Right ventricle myocardium inferior (tissue), 1 donor: ENCODE data around the gene SDC1. TPM values are rescaled to one million over a fixed set of nuclear protein-coding genes. Genes with fewer than 3 reads are reported as not detected.

Experiments used
- ATAC-seq: fragments of 200-7000 bp; cut with Tn5 transposase; one replicate; pipeline ENCODE4 v1.9.1; 2020; ENCODE audit warnings: mild to moderate bottlenecking, moderate library complexity
- DNase-seq: peaks from one replicate; pipeline ENCODE4 v3.0.0; 2021; ENCODE audit errors: missing footprints
- intact Hi-C: fragments of 100-400 bp; cut with DNase I; formaldehyde crosslinking; loops from one replicate; pipeline ENCODE4 v1.11.0; 2022
- total RNA-seq: library from RNA; stranded (reverse); fragmentation: NEBNext Ultra II Directional; extraction: Animal tissue kit (Norgen Biotek cat#: 25700); gene quantifications from one replicate; pipeline ENCODE4 v1.2.1, GENCODE V29; 2021
- donor health status: DM: no; HTN: yes; CAD: no; lungs with severe emphysema.

SDC1 gene
- total RNA-seq, 1 donor from 2014 or later, result 0.68 TPM

DNA sequence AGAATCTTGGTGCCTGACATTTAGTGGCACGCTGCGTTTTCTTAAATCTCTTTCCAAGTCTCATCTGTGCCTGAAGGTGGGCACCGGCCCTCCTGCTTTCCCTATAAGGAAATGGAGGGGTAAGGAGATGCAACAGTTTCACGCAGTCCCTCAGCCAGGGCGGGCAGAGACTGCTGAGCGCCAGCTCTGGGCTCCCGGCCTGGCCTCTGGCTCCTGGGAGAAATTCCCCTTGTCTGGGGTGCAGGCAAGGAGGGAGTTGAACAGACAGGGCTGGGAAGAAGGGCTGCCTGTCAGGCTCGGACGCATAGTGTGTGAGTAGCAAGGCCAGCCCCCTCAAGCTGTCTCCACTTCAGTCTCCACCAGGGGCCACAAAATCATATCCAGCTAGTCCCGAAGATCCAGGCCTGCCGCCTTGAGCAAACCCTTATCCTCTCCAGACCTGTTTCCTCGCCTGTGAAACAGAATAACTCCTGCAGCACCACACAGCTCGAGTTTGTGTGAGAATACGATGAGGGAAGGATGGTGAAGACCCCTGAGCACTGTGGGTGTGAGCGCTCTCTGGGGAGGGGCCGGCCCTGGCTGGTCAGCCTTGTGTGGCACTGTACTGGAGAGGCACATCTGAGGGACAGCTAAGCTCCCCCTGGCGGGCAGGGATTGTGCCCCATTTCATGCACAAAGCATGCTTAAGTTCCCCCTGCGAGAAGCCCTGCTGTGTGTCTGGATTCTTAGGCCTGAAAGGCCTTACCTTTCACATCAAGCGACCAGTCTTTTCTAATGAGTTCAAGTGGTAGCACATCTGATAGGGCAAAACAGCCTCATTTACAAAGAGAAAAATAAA, 33.8 kb downstream of the SDC1 start:
- DNase-seq (peak; percentile 50), ATAC-seq (no peak)
- intact Hi-C loops, result no loop called here

DNA sequence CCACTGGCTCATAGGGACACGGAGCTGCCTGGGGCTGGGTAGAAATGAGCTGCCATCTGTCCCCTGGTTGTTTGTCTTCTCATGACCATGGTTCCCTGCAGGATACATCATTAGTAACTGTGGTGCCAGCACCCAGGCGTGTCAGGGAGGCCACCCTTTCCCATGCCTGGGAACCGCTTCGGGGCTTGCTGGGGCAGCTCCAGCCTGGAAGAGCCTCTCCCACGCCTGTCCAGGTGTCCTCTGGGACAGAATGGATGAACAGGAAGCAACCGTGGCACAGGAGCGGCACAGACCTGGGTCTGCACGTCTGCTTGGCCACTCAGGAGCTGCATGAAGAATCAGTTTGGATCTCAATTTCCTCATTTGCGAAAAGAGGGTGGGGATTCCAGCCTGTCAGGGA, 34.8 kb downstream of the SDC1 start:
- ATAC-seq, result no peak
- intact Hi-C loops, result no loop called here
- DNase-seq, result peak; percentile 57

DNA sequence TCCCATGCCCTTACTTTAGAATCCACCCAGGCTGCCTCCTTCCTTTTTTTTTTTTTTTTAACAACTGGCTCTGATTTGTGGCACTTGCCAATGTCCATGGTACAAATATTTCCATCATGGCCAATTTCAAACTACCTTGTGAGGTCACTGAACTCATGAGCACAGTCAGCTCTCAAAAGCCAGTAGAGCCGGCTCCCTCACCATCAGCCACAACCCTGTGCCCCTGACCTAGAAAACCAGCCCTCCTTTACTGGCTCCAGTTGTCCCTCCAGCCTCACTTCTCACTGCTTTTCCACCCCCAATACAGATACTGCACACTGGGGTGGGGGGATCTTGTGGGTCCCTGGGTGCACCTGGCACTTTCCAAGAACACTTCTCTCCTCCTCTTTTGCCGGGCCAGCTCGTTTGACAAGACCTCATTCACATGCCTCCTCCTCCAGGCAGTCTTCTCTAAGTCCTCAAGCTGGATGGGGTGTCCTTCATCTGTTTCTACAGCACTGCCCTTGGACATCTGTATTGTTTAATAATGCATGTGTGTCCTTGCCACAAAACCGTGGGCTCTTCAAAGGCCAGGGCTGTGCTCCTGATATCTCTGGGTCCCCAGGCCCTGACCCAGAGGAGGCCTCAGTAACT, 35.5 kb downstream of the SDC1 start:
- intact Hi-C loops, result no loop called here
- DNase-seq (peak; percentile 3), ATAC-seq (no peak)

DNA sequence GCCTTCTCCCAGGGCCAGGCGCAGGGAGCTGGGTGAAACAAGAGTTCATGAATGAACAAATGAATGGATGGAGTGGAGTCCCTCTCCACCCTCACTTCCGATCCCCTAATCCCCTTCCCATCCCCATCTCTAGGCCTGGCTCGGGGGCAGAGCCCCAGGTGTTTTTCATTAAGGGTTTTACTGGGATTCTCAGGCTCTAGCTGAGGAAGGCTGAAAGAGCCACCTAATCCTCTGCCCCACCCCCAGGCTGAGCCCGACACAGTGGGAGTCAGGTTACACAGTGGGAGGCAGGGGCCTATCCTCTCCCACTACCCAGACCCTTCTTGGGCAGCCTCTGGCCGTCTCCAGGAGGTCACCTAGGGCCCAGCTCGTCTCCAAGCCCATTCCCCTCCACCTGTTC, 36.1 kb downstream of the SDC1 start:
- peak; percentile 18 for DNase-seq
- ATAC-seq, result no peak
- intact Hi-C loops, result no loop called here

DNA sequence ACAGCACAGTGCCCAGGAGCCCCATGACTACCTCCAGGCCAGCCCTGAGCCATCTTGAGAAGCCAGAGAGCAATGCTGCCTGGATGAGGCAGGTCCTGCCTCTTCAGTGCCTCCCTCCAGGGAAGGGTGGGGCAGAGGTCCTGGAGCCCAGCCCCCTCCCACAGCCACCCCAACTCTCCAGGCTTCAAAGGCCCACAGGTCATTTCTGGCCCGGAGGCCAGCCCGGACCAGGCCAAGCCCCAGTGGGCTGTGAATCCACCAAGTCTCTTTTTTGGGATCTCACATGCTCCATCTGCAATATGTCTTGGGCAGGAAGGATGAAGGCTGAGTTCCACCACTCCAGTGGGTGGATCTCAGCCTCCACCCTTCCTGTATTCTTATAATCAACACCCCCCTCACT, 36.7 kb downstream of the SDC1 start:
- intact Hi-C loops, result no loop called here
- ATAC-seq (no peak), DNase-seq (peak; percentile 26)

DNA sequence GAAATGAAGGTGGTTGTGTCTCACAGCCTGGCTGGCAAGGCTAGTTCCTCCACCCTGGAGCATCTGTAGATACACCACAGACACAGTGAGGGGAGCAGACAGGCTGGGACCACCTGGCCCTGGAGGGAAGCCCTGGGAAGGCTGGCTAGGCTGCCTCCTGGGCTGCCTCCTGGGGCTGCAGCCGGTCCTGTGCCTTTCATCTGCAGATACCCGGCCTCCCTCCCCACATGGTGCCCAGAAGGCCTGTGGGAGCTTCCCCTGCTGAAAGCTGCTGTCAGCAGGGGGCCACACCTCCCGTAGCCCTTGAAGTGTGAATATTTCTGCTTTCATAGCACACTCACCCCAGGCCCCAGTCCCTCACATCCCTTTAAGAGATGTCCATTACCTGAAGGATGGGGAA, 37.6 kb downstream of the SDC1 start:
- DNase-seq, result peak; percentile 42
- no peak for ATAC-seq

DNA sequence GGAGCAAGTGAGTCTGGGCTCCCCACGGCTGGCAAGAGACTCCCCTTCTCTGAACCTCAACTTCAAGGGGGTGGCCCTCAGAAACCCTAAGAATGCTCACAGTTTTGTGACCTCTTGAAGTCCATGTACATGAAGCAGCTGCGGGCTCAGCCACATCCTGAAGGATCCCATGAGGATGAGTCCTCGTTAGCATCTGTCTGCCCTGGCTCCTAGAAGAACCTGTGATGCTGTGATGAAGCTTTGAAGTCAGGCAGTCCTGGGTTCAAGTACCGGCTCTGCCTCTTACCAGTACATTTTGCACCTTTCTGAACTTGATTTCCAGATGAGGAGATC, 38.1 kb downstream of the SDC1 start:
- intact Hi-C loops, result no loop called here
- ATAC-seq, result no peak
- DNase-seq, result peak; percentile 45

More for the DNA sequence above, 37.6 kb downstream of the SDC1 start:
- intact Hi-C loops, result no loop called here

DNA sequence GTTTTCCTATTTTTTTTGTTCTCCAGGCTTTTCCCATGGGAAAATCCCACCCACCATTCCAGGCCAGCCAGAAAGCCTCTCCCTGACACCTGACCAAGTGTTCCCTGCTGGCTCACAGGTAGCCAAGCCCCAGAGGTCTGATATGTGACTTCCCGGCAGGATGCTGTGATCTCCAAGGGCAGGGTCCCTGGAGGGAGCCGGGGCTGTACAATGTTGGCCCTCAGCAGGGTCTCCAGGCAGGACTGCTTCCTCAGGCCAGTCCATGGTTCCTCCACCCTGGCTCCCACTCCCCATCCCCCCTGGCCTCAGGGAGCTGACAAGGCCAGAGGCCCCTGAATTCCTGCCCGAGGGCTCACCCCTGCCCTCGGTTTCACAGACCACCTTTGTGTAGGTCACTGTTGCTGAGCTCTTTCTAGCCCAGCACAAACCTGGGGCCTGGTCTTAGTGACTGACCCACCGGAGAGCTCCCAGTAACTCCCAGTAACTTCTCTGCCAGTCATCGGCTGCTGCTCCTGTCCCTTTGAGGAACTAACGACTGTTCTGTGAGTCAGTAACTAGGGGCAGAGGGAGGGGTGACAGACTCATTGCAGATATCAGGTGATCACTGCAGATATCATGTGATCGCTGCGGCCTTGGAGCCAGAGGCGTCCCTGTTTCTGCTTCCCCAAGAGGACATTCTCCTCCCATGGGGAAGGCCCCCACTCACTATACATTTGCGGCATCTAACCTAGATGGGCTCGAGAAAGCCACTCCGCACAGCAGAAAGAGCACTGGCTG, 38.7 kb downstream of the SDC1 start:
- intact Hi-C loops, result no loop called here
- peak; percentile 2 for DNase-seq
- no peak for ATAC-seq

DNA sequence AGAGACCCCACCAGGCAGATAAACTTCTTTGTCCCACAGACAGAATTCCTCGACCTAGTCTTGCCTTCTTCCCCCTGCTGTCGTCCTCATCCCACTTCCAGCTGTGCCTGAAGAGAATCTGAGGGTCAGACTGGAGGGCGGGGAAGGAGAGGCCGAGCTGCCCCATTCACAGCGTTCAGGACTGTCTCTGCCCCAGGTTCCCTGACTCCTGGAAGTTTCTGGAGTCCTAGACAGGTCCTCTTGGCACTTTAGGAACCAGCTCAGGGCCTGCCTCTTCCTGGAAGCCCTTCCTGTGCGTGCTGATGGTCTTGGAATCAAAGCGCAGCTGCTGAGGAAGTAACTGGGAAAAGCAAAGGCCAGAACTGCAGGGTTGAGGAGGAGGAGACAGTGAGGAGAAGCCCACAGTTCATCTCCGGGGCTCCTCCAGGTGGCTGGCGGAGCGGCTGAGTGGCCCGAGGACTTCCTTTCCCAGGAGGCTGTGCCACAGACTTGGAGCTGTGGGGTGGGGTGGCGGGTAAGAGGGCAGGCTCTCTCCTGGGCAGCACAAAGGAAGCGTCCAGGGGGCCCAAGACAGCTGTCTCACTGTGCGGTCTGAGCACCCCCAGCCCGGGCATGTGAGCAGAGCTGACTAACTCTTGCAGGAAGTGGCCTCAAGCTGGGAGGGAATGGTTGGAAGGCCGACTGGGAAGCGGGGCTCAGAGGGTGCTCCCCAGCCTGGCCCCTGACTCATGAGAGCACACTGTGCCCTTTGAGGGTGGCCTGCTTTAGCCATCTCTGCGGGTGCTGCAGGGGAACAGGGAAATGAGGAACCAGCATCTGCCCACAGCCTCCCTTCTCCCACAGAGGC, 39.5 kb downstream of the SDC1 start:
- DNase-seq (peak; percentile 60), ATAC-seq (no peak)
- intact Hi-C loops, result no loop called here

DNA sequence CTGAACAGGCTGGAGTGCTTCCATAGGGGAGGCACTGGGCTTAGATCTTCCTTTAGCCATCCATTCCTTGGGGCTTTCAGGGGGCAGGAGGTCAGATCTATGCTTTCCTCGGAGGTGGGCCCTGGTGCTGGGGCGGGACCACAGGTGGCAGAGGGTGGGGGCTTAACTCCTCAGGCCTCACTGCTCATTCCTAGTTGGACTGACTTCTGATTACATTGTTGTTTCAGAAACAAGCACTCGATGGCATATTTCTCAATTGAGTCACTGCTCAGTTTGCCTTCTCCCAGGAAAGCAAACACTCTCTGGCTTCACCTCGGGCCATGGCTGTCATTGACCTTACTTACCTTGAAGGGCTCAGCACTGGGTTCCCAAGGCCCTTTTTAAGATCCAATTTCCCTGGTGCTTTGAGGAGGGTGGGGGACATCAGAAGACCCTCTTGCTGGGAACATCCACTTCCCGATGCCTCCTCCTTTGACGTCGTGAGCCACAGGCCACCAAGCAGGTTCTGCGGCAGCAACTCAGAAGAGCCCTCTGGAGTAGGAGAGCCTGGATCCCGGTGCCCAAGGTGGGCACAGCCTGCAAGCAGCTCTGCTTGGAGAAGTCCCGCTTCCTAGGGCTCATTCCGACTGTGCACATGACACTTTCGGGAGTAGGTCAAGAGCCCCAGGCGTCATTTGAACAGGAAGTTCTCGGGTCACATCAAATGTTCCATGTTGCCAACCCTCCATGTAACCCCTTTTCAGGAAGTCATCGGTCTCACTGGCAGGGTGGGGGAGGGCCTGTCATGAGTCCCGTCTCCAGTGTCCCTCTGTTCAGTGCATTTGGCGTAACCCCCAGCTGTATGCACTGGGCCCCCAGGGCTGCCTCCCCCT, 40.6 kb downstream of the SDC1 start:
- ATAC-seq (no peak), DNase-seq (peak; percentile 26)
- intact Hi-C loops, result no loop called here

DNA sequence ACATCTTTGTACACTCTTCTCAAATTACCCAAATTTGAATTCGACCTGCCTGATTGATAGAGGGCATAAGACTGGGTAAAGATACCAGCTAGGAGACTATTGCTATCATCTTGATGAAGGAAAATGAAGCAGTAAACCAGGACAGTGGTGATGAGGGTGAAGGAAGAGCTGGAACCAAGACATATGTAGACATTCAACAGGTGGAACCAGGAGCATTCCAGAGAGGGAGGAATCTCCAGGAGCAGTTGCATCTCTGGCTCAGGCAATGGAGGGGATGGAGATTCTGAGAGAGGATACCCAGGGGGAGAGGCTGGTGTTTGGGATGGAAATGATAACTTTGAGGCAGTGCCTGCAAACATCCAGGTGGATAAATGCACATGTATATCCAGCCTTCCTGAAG, 41.6 kb downstream of the SDC1 start:
- DNase-seq, result no peak
- intact Hi-C loops, result no loop called here
- ATAC-seq, result no peak

DNA sequence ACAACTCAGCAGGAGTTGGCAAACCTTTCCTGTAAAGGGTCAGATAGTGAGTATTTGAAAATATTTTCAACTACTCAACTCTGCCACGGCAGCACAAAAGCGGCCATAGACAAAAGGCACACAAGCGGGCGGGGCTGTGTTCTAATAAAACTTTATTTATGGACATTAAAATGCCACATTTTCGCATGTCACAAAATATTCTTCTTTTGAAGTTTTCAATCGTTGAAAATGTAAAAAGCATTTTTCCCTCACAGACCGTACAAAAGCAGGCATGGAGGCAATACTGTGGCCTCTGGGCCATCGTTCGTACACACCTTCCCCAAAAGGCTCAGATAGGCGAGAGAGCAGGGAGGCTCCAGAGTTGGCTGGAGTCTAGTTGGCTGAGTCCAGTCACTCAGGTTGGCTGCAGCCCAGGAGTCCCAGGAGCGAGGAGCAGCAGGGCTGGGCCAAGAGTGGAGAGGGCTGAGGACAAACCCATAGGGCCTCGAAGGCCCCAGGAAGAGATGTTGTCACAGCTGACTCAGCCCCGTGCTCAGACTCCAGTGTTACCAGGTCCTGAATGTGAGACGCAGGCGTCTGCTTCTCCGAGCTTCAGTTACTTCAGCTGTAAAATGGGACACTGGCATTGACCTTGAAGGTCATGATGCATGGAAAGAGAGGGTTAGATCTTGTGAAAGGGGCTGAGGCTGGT, 42.5 kb downstream of the SDC1 start:
- peak; percentile 35 for ATAC-seq
- intact Hi-C loops, result no loop called here
- no peak for DNase-seq

DNA sequence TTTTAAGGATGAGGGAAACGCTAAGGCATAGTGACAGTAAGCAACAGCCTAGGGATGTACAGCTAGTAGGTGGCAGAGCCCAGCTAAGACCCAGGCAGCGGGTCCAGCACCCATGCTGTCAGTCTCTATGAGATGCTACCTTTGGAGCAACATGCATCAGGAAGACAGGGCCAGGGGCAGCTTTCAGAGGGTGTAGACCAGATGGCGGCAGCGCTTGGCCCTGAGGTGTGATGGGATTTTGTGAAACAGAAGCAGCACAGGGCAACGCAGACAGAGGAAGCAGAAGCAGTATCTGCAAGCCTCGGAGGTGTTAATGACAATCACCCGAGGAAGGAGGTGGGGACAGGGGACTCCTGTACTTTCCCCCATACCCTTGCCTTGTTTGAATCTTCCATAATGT, 43.2 kb downstream of the SDC1 start:
- DNase-seq (no peak), ATAC-seq (no peak)
- intact Hi-C loops, result no loop called here

DNA sequence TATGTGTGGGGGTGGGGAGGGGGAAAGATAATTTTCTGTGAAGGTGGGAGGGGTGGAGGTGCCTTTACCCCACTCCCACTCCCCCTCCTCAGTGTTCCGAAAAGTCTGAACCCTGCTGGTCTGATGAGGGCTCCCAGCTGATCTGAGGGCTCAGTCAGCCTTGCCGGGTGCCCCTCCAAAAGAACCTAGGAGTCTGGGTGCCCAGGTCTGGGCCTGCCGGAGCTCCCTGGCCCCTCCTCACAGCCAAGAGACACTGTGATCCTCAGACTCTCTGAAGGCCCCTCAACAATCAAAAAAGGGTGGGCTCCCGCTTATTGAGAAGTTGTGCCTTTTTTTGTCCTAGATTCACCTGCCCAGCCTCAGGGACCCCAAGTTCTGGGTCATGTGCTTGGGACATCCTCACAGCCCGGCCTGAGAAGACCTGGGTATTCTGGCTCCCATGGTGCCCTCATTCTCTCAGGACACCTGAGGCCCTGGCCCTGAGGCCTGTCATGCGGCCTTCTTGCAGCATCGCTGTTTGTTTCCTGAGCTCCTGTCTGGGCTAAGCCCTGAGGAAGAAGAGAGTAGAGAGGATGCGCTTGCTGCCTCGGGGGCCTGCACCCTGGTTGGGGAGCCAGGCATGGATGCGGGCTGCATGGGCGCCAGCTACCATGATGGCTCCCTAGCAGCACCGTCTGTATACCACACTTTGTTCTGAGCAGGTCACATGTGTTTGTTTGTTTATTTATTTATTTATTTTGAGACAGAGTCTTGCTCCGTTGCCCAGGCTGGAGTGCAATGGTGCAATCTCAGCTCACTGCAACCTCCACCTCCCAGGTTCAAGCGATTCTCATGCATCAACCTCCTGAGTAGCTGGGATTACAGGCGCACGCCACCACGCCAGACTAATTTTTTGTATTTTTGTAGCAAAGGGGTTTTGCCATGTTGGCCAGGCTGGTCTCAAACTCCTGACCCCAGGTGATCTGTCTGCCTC, 44.0 kb downstream of the SDC1 start:
- DNase-seq (no peak), ATAC-seq (no peak)
- intact Hi-C loops, result no loop called here

DNA sequence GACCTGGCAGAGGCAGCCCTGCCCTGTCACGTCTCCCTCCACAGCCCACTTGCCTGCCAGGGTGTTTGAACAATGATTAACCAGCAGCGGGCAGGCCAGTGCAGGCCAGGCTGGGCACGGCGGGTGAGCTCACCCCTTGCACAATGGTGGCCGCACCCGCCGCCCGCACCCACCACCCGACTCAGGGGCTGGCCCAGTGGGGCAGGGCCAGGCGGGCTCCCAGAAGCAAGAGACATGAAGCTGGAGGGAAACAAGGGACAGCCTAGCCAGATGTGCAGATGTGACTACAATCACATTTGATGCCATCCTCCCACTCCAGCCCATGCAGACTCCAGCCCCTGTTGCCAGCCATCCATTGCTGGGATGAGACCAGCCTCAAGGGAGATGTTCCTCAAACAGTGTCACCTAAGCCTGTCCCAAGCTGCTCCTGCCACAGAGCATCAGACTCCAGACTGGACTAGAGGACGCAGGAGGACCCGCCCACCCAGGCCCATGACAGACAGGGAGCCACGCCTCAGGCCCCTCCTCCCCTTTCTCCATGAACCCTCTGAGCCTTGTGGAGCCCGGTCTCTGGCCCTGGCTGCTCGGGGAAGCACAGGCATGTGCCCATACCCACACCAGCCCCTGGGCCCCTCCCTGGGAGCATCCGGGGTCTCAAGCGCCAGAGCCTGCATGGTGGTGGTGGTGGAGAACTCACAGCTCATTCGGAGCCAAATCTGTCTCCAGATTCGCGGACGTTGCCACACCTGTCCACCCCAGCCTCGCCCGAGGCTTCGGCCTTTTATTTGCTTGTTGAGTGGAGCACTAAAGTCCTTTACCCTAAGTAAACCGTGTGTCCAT, 45.0 kb downstream of the SDC1 start:
- no peak for ATAC-seq
- intact Hi-C loops, result no loop called here
- DNase-seq, result no peak

DNA sequence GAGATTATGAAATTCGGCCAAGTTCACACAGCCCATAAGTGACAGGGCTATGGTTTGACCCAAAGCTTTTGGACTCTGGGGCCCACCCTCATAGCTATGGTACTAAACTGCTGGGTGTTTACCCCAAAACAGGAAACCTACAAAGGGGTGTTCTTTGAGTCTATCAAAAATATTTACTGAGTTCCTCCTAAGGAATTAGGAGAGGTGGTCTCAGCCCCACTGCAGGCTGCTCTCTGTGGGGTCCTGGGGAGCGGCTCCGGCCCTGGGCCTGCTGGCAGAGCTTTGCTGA, 45.5 kb downstream of the SDC1 start:
- ATAC-seq (no peak), DNase-seq (no peak)
- intact Hi-C loops, result no loop called here
